ENCODE results near the gene LYRM4. TPM values are rescaled to one million over a fixed set of nuclear protein-coding genes. Genes with fewer than 3 reads are reported as not detected.

Gene LYRM4
- total RNA-seq, 1 donor from 2014 or later = 20.4 TPM

DNA sequence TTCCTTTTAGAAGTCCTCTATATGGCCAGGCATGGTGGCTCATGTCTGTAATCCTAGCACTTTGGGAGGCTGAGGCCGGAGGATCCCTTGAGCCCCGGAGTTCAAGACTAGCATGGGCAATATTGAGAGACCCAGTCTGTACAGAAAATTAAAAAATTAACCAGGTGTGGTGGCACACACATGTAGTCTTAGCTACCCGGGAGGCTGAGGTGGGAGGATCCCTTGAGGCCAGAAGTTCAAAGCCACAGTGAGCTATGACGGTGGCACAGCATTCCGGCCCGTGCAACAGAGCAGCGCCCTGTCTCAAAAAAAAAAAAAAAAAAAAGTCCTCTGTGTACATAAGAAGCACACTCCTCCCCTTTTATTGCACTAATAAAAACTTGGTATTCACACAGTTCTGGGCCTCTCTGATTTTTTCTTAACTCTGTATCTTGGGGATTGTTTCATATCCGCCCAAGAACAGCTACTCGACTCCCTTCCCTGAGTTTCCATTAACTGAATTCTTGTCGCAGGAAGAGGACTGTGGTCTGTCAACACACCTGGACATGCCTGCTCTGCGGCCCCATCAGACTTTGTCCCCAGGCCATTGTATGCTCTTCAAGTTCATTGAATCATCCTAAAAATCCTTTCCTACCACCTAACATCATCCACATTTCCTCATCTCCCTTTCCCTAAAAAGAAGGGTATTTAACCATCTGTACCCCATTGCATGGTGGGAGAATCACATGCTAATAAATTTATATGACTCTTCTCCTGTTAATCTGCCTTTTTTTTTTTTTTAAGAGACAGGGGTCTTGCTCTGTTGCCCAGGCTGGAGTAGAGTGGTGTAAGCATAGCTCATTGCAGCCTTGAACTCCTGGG is 201.5 kb downstream of the LYRM4 start:
- Histone ChIP-seq H3K9me3 (no peaks in the 10 kb centered on the region), H3K27me3 (no peaks in the 10 kb centered on the region), H3K4me3 (no peak overlapping the region), H3K36me3 (no peaks in the 10 kb centered on the region), H3K4me1 (no peaks in the 10 kb centered on the region), H3K27ac (no peak overlapping the region)
- DNase-seq (no peak), ATAC-seq (no peak)
- intact Hi-C loops (cut with DNase I) = no loop called here
- no peak for TF ChIP-seq CTCF (IDR thresholded peaks at IDR 0.05)

Small RNA genes lying within 50 kb of the gene (microRNA-seq; reads per million reads assigned to microRNA genes)
- not detected for gene MIR3691 (ENCODE audit: borderline microRNAs expressed)

Other genes starting within 250 kb of the LYRM4 start
- 0.46 TPM for gene PPP1R3G, start 175.6 kb downstream of the LYRM4 start, total RNA-seq
- 18.3 TPM for gene FARS2, start 563 bp upstream of the LYRM4 start, total RNA-seq

Data from upper lobe of right lung (tissue), 1 donor.